Trophoblast cell (in vitro differentiated cells and primary cell): ENCODE results near the gene HGFAC.

Source experiments
- DNase-seq, 2 donors: peaks; one replicate each; pipeline ENCODE4 v3.0.0-alpha.2; 2016
- H2AFZ ChIP-seq: 2 replicates; pipeline ENCODE4 v1.6.1; 2013; ENCODE audit warnings: low read length, moderate library complexity, mild to moderate bottlenecking; ENCODE audit not compliant: insufficient read depth, poor library complexity
- H2AK5ac ChIP-seq: 2 replicates; pipeline ENCODE4 v1.6.1; 2013; ENCODE audit warnings: mild to moderate bottlenecking, low read length
- H2BK120ac ChIP-seq: 2 replicates; pipeline ENCODE4 v1.6.1; 2013; ENCODE audit warnings: low read length, mild to moderate bottlenecking, moderate library complexity; ENCODE audit not compliant: insufficient read depth, poor library complexity
- H2BK12ac ChIP-seq: 2 replicates; pipeline ENCODE4 v1.6.1; 2013; ENCODE audit warnings: mild to moderate bottlenecking, low read length, moderate library complexity
- H2BK5ac ChIP-seq: 2 replicates; pipeline ENCODE4 v1.6.1; 2013; ENCODE audit warnings: low read length, low read depth, moderate library complexity, mild to moderate bottlenecking; ENCODE audit not compliant: poor library complexity
- H3K14ac ChIP-seq: 2 replicates; pipeline ENCODE4 v1.6.1; 2013; ENCODE audit warnings: mild to moderate bottlenecking, low read length
- H3K18ac ChIP-seq: 2 replicates; pipeline ENCODE4 v1.6.1; 2013; ENCODE audit warnings: mild to moderate bottlenecking, low read length
- H3K23ac ChIP-seq: 2 replicates; pipeline ENCODE4 v1.6.1; 2013; ENCODE audit warnings: low read length
- H3K27ac ChIP-seq: 2 replicates; pipeline ENCODE4 v1.5.1; 2013; ENCODE audit warnings: low read depth, mild to moderate bottlenecking, inconsistent platforms, low read length, moderate library complexity
- H3K27me3 ChIP-seq: 2 replicates; pipeline ENCODE4 v1.6.1; 2013; ENCODE audit warnings: inconsistent platforms, mild to moderate bottlenecking, low read length, moderate library complexity; ENCODE audit not compliant: insufficient read depth
- H3K36me3 ChIP-seq, 2 experiments: 1 replicate in 1 of 2; 2 replicates in 1 of 2; pipeline ENCODE4 v1.6.1; 2013; ENCODE audit warnings: low read length in 2 of 2, mild to moderate bottlenecking in 2 of 2, moderate library complexity in 1 of 2; ENCODE audit not compliant: insufficient read depth in 2 of 2, control insufficient read depth in 1 of 2
- H3K4ac ChIP-seq: 2 replicates; pipeline ENCODE4 v1.6.1; 2013; ENCODE audit warnings: low read depth, mild to moderate bottlenecking, low read length, moderate library complexity
- H3K4me1 ChIP-seq, 2 experiments: 1 replicate in 1 of 2; 2 replicates in 1 of 2; pipeline ENCODE4 v1.6.1; 2013; ENCODE audit warnings: low read length in 2 of 2, mild to moderate bottlenecking in 2 of 2, moderate library complexity in 1 of 2; ENCODE audit not compliant: insufficient read depth in 2 of 2, control insufficient read depth in 1 of 2
- H3K4me2 ChIP-seq: 2 replicates; pipeline ENCODE4 v1.6.1; 2013; ENCODE audit warnings: inconsistent platforms, mild to moderate bottlenecking, low read length, moderate library complexity
- H3K4me3 ChIP-seq: 2 replicates; pipeline ENCODE4 v1.5.1; 2013; ENCODE audit warnings: mild to moderate bottlenecking, low read depth, low read length, inconsistent platforms
- H3K79me1 ChIP-seq: one replicate; pipeline ENCODE4 v1.6.1; 2013; ENCODE audit warnings: low read length
- H3K79me2 ChIP-seq: 2 replicates; pipeline ENCODE4 v1.6.1; 2013; ENCODE audit warnings: low read length, mild to moderate bottlenecking; ENCODE audit not compliant: control insufficient read depth, insufficient read depth, poor library complexity
- H3K9ac ChIP-seq: 2 replicates; pipeline ENCODE4 v1.6.1; 2013; ENCODE audit warnings: mild to moderate bottlenecking, low read length
- H3K9me3 ChIP-seq: 2 replicates; pipeline ENCODE4 v1.6.1; 2013; ENCODE audit warnings: low read depth, mild to moderate bottlenecking, control low read depth, inconsistent platforms, low read length; ENCODE audit not compliant: insufficient read depth
- H4K12ac ChIP-seq: 2 replicates; pipeline ENCODE4 v1.6.1; 2013; ENCODE audit warnings: low read depth, mild to moderate bottlenecking, low read length, moderate library complexity
- H4K8ac ChIP-seq: 2 replicates; pipeline ENCODE4 v1.6.1; 2013; ENCODE audit warnings: low read depth, mild to moderate bottlenecking, low read length, moderate library complexity
- H4K91ac ChIP-seq: one replicate; pipeline ENCODE4 v1.6.1; 2013; ENCODE audit warnings: low read depth, mild to moderate bottlenecking, low read length, moderate library complexity
- WGBS: extraction: QIAGEN DNeasy Blood & Tissue Kit; methylation state at CpG from one replicate; pipeline ENCODE4 v1.1.7; 2013; ENCODE audit warnings: missing lambda C conversion rate; ENCODE audit not compliant: insufficient read length, insufficient coverage; ENCODE audit errors: extremely low coverage; 5-methylcytosine and 5-hydroxymethylcytosine counted together

The HGFAC gene

GRCh38 chr4:3460926-3461325 lies 19.2 kb downstream of the HGFAC start:
- no peak overlapping the region for H3K14ac ChIP-seq
- no peak overlapping the region for H3K9ac ChIP-seq
- H3K4me2 ChIP-seq = no peak overlapping the region
- H3K4me1 ChIP-seq = no peaks in the 10 kb centered on the region
- H3K9me3 ChIP-seq = peaks cover 7% of the 10 kb centered on the region
- H4K91ac ChIP-seq = no peak overlapping the region
- H4K8ac ChIP-seq = no peak overlapping the region
- no peak overlapping the region for H3K4me3 ChIP-seq
- no peak overlapping the region for H2AFZ ChIP-seq
- no peak overlapping the region for H4K12ac ChIP-seq
- no peak overlapping the region for H2BK12ac ChIP-seq
- H2AK5ac ChIP-seq = no peak overlapping the region
- no peaks in the 10 kb centered on the region for H3K36me3 ChIP-seq
- H3K79me2 ChIP-seq = no peaks in the 10 kb centered on the region
- H3K18ac ChIP-seq = no peak overlapping the region
- H3K27me3 ChIP-seq = peaks cover 12% of the 10 kb centered on the region
- no CpG with 5 or more reads among the region's 5 CpGs for WGBS
- no peaks in the 10 kb centered on the region for H3K79me1 ChIP-seq
- H3K23ac ChIP-seq = no peak overlapping the region
- DNase-seq = no peak
- H3K4ac ChIP-seq = no peak overlapping the region
- H2BK5ac ChIP-seq = no peak overlapping the region
- H3K27ac ChIP-seq = no peak overlapping the region
- H2BK120ac ChIP-seq = no peak overlapping the region

DNA sequence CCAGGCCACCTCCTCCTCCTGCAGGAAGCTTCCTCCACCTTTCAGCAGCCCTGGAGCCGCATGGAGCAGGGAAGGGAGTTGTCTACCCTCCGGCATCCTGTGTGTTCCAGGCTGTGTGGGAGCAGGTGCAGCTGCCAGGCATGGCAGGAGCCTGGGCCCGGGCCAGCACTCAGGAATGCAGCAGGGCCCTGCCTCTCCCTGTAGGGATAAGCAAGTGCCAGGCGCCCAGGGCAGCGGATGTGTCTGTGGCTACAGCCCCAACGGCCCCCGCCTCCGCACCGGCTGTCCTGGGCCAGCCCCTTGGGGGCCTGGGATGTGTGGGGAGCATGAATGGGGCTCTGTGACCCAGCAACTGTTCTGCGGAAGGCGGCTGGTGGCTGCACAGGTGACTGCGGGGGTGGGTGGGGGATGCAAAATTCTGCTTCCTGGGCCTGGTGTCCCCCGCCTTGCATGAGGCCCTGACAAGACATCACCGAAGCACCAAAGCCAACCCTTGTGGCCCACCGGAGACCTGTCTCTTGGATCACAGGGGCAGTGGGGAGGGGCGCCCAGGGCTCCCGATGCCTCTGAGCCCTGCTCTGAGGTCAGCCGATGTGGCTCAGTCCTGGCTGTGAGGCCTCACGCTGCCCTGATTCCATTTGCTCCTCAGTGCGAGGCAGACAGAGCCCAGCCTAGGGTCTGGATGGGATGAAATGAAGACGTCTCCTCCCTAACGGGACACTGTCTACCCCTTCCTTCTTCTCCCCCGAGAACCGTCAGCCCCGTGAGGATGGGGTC lies 19.9 kb downstream of the HGFAC start:
- no peak overlapping the region for H2BK5ac ChIP-seq
- H3K4me2 ChIP-seq = no peak overlapping the region
- no peak overlapping the region for H3K9ac ChIP-seq
- no peak overlapping the region for H3K18ac ChIP-seq
- H3K4me3 ChIP-seq = no peak overlapping the region
- no peak overlapping the region for H4K91ac ChIP-seq
- H3K9me3 ChIP-seq = peaks cover 7% of the 10 kb centered on the region
- WGBS = no CpG with 5 or more reads among the region's 25 CpGs
- no peak overlapping the region for H3K14ac ChIP-seq
- H2BK120ac ChIP-seq = no peak overlapping the region
- H3K79me1 ChIP-seq = no peaks in the 10 kb centered on the region
- H3K27me3 ChIP-seq = peaks cover 12% of the 10 kb centered on the region
- no peak overlapping the region for H2AK5ac ChIP-seq
- no peaks in the 10 kb centered on the region for H3K79me2 ChIP-seq
- no peak overlapping the region for H4K8ac ChIP-seq
- no peak overlapping the region for H2BK12ac ChIP-seq
- H2AFZ ChIP-seq = no peak overlapping the region
- no peaks in the 10 kb centered on the region for H3K4me1 ChIP-seq
- no peaks in the 10 kb centered on the region for H3K36me3 ChIP-seq
- H3K23ac ChIP-seq = no peak overlapping the region
- no peak for DNase-seq
- no peak overlapping the region for H4K12ac ChIP-seq
- no peak overlapping the region for H3K27ac ChIP-seq
- H3K4ac ChIP-seq = no peak overlapping the region

DNA sequence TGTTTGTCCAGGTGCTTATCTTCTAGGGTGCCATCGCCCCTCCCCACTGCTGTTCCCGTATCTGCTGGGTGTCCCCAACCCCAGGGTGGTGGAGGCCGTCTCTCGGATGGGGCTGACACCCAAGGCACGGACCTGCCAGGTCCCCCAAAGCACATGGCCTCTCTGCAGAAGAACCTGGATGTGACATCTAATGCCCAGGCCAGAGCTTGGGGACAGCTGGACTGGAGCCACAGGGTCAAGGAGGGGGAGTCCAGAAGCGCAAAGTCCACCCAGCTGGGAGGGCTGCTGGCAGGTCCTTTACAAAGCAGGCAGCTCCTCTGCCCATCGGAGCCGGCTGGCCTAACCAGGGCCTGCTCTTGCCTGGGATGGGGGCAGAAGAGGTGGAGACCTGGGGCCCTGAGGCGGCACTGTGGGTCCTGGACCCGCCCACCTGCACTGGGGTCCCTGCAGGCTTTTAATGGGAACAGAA lies 20.6 kb downstream of the HGFAC start:
- H4K91ac ChIP-seq = no peak overlapping the region
- H3K4me1 ChIP-seq = no peaks in the 10 kb centered on the region
- DNase-seq = no peak
- peaks cover 12% of the 10 kb centered on the region for H3K27me3 ChIP-seq
- H3K79me2 ChIP-seq = no peaks in the 10 kb centered on the region
- H3K79me1 ChIP-seq = no peaks in the 10 kb centered on the region
- H4K12ac ChIP-seq = no peak overlapping the region
- no peak overlapping the region for H2AK5ac ChIP-seq
- no peak overlapping the region for H3K4me3 ChIP-seq
- H3K4me2 ChIP-seq = no peak overlapping the region
- H3K36me3 ChIP-seq = no peaks in the 10 kb centered on the region
- H3K18ac ChIP-seq = no peak overlapping the region
- no peak overlapping the region for H3K9ac ChIP-seq
- H3K4ac ChIP-seq = no peak overlapping the region
- peaks cover 7% of the 10 kb centered on the region for H3K9me3 ChIP-seq
- no peak overlapping the region for H2BK12ac ChIP-seq
- H4K8ac ChIP-seq = no peak overlapping the region
- no peak overlapping the region for H2BK120ac ChIP-seq
- no peak overlapping the region for H3K23ac ChIP-seq
- no peak overlapping the region for H2AFZ ChIP-seq
- H3K27ac ChIP-seq = no peak overlapping the region
- no peak overlapping the region for H3K14ac ChIP-seq
- no CpG with 5 or more reads among the region's 10 CpGs for WGBS
- H2BK5ac ChIP-seq = no peak overlapping the region

GRCh38 chr4:3462790-3463415 lies 21.1 kb downstream of the HGFAC start, which contains the start of gene DOK7:
Gene DOK7 (plus strand): TSS chr4:3463306. CDS start chr4:3463376, 70 bp downstream.
- Histone ChIP-seq H3K4ac (no peak within 1 kb of the TSS), H2AFZ (no peak within 1 kb of the TSS), H4K12ac (no peak within 1 kb of the TSS), H3K4me2 (peak within 1 kb of the TSS; percentile 45), H2BK12ac (no peak within 1 kb of the TSS), H4K91ac (no peak within 1 kb of the TSS), H3K18ac (no peak within 1 kb of the TSS), H3K4me3 (no peak within 1 kb of the TSS), H3K23ac (no peak within 1 kb of the TSS), H2BK120ac (no peak within 1 kb of the TSS), H2AK5ac (no peak within 1 kb of the TSS), H3K9ac (no peak within 1 kb of the TSS), H3K27ac (no peak within 1 kb of the TSS), H3K4me1 (no peaks in the 10 kb centered on the region), H3K27me3 (peaks cover 12% of the 10 kb centered on the region), H2BK5ac (no peak within 1 kb of the TSS), H3K9me3 (peaks cover 10% of the 10 kb centered on the region), H3K14ac (no peak within 1 kb of the TSS), H3K36me3 (no peaks in the 10 kb centered on the region), H4K8ac (no peak within 1 kb of the TSS), H3K79me2 (no peaks in the 10 kb centered on the region), H3K79me1 (no peaks in the 10 kb centered on the region)
- WGBS = no CpG with 5 or more reads among the region's 44 CpGs
- no peak for DNase-seq
